ENCODE results near the gene GNPDA2.

GNPDA2 gene

DNA sequence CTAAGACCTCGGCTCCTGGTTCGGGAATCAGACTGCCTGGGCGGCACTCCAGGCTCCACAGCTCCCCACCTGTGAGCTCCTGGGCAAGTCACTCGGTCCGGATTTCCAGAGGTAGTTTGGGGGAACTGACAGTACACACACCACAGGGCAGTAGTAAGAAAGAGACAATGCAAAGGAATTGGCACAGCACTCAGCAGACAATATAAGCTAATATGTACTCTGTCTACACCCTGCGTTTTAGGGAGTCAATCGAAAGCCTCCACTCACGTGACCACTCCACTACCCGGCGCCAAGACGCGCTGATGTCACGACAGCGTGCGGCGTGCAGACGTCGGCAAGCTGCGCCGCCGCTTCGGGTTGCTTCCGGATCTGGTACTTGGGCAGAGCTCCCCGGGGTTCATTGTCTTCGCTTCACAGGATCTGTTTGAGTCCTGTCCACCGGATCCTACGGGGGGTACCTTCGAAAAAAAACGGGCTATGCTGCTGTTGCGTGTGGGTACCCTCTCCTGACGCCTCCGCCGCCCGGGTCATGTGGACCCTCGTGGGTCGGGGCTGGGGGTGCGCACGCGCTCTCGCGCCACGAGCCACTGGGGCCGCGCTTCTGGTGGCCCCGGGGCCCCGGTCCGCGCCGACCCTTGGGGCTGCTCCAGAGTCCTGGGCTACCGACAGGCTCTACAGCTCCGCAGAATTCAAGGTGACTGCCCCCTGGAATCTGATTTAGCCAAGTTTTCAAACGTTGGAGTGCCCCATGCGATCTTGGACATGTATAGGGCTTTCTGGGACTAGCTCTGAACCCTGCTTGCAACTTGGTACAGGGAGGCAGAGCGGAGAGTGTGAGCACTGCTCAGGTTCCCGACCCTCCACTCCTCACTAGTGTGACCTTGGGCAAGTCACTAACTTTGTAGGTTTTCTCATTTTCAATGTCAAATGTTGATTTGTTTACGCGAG is 48.0 kb downstream of the GNPDA2 start, which contains the start of gene GUF1:
TSS of gene GUF1 (plus strand) at position 327 of the 948 bp plus-strand sequence. CDS start at position 530, 203 bp downstream.
- peak; percentile 69 for DNase-seq

DNA sequence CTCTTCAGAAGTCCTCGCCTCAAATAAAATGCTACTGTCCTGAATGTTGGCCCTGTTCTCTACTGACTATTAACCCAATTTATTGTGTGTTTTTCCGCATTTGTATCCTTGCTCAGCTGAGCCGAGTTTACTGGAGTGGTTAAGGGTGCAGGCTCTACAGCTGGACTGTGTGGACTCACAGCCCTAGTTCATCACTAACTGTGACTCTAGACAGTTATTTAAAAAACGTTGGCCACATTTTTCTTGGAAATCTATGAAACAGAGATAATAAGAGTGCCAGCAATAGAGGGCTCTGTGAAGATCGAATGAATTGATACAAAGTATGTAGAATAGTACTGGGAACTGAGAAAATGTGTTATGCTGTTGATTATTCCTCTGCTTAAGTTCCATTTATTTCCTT is 51.0 kb downstream of the GNPDA2 start:
- no peak for DNase-seq

DNA sequence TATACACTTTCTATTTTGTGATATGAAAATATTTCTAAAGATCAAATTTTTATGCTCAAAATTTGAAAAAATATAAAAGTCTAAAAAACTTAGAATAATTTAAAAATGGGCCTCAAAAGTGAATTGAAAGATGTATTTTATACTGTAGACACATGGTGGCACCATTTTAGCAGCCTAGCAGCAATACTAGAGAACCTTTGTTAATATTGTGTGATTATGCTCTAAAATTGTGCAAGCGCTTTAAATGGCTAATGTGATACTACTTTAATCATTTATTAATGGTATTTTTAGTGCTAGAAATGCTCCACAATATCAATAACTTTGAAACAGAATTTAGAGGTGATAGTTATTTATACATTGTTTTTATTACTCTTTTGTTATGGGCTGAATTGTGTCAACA is 51.9 kb downstream of the GNPDA2 start:
- DNase-seq, result no peak

DNA sequence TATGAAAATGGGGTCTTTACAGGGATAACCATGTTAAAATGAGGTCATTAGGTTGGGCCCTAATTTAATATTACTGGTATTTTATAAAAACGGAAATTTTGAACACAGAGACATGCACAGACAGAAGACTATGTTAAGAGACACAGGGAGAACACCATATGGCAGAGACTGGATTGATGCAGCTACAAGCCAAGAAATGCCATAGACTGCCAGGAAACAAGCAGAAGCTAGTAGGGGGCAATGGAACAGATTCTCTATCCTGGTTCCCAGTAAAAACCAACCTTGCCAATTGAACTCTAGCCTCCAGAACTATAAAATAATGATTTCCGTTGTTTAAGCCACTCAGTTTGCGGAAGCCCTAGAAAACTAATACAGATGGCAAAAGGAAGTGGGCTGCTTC is 54.7 kb downstream of the GNPDA2 start:
- DNase-seq, result no peak

DNA sequence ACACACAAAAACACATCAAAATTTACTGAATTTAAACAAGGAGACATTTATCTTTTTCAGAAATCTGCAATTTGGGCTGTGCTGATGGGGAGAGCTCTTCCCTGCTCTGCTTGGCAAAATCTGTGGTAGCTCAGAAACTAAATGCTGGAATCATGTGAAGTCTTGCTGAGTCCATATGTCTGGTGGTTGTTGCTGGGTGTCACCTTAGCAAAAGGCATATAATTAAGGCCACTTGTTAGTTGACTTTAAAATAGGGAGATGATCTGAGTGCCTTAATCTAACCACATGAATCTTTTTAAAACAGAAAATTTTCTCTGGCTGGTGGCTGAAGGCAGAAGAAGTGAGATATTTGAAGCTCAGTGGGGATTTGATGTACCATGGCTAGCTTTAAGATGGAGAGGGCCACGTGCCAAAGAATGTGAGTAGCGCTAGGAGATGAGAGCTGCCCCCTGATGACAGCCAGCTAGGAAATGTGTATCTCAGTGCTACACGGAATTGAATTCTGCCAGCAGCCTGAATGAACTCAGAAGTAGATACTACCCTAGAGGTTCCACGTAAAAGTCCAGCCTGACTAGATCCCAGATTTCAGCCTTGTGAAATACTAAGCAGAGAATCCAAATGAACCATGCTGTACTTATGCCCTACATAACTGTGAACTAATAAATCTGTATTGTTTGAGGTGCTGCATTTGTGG is 55.7 kb downstream of the GNPDA2 start:
- DNase-seq, result no peak

DNA sequence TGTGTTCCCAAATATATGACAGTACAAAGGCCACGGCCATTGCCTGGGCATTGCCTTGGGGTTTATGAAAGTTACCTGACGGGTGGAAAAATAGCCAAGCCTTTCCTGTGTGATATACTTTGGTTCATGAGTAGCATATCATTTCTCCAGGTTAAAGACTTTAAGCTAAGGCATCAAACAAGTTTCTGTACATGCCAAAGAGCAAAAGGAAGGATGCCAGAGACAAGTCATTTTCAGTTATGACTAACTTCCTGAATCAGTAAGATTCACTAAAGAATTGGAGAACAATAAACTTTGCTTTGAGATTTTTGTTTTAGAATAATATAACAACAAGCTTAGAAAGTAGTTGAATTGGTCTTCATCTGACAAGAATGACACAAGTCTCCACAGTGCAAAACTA is 57.8 kb downstream of the GNPDA2 start:
- no peak for DNase-seq

DNA sequence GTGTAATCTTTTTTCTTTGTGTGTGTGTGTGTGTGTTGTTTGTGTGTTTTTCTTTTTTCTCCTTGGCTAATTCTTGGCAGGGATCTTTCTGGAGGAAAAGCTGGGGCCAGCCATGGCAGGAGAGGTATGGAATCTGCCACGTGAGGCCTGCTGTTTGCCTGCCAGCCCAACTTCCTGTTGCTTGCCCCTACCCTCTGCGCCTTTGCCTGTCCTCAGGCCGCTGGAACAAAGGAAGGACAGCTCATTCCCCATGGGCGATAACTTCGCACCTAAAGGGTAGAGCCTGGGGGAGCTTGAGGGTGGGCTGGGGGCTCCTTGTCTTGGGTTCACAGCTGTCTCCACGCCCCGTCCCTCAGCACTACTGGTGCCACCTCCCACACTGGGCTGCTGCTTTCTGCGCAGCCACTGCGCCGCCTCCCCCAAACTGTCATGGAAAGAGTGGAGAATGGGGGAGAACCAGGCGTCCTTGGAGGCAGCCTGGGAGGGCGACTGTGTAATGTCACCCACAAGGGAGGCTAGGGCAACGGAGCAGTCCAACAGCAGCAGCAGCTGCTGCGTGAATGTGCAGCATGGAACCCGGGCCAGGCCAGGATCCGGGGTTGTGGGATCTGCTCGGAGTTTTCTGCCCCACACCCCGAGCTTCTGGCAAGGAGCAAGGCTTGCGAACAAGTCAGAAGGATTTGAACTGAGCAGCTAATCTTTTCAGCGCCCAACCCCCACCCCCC is 62.7 kb downstream of the GNPDA2 start:
- DNase-seq, result no peak

DNA sequence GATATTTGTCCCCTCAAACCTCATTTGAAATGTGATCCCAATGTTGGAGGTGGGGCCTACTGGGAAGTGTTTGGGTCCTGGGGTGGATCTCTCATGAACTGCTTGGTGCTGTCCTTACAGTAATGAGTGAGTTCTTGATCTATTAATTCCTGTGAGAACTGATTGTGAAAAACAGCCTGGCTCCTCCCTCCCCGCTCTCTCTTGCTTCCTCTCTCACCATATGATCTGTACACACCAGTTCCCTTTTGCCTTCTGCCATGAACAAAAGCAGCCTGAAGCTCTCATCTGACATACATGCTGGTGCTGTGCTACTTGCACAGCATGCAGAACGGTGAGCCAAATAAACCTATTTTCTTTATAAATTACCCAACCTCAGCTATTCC is 63.7 kb downstream of the GNPDA2 start:
- DNase-seq, result no peak

DNA sequence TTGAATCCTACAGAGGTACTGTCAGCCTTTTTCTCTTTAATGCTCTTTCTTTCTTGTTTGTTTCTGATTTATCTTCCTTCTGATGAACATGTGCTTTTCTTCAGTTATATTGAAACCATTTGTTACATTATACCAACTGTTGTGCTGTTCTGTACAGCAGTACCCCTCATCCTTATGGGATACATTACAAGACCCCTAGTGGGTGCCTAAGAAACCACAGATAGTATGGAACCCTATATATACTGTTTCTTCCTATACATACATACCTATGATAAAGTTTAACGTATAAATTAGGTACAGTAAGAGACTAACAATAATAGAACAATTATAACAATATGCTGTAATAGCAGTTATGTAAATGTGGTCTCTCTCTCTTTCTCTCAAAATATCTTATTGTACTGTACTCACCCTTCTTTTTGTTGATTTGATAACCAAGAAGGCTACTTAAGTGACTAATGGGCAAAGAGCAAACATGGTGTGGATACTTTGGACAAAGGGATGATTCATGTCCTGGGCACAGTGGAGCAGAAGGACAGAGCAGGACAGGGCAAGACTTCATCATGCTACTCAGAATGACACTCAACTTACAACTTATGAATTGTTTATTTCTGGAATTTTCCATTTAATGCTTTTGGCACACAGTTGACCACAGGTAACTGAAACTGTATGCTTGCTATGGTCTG is 64.3 kb downstream of the GNPDA2 start:
- DNase-seq, result no peak

DNA sequence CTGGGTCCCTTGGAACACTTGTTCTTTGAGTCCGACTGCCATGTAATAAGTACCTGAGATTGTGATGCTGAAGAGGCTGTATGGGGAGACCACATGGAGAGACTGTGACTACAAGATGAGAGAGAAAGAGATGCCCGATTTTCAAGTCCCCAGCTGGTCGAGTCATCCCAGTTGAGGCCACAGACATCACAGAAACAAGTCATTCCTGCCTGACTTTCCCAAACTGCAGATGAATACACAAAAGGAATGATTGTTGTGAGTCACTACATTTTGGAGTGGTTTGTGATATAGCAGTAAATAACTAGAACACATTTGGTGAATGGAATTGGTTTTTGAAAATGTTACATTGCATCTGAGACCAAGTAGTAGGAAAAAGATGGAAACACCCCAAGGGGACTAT is 66.0 kb downstream of the GNPDA2 start:
- no peak for DNase-seq

DNA sequence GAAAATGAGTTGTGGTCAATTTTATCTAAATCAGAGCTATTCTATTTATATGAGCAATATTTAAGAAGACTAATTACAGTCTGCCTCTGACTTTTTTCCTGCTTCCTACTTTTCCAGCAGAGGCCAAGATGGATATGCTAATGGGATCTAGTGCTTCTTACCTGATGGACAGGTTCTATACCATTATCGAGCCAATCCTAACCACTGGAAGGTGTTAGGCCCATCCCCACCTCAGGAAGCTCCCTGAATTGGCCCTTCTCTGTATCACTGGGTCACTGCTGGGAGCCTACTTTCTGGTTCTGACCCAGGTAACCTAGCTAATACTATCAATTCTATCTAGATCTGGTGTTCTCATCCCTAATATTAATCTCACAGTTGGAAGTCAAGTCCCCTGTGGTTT is 74.4 kb downstream of the GNPDA2 start:
- no peak for DNase-seq

Measured in KG1 (cell line).